Left lung (tissue), 10 donors: ENCODE results near the gene ENKD1. TPM values are rescaled to one million over a fixed set of nuclear protein-coding genes. Genes with fewer than 3 reads are reported as not detected.

Source experiments
- ATAC-seq: fragments of 200-7000 bp; cut with Tn5 transposase; one replicate; pipeline ENCODE4 v1.9.1; 2020; ENCODE audit warnings: moderate library complexity
- DNase-seq, 4 donors: peaks; one replicate each; pipeline ENCODE4 v3.0.0-alpha.2; 2013 to 2020
- H3K27ac ChIP-seq, 2 donors: fragments of 200-600 bp; sonication (generic) in 1 of 2; one replicate each; pipeline versions ENCODE4 v1.5.0 to v1.8.0; 2020 to 2021
- H3K27me3 ChIP-seq, 2 donors: fragments of 200-600 bp; sonication (generic) in 1 of 2; one replicate each; pipeline versions ENCODE4 v1.5.0 to v1.8.0; 2020 to 2021
- H3K36me3 ChIP-seq, 2 donors: fragments of 200-600 bp; sonication (generic) in 1 of 2; one replicate each; pipeline versions ENCODE4 v1.5.0 to v1.8.0; 2020 to 2021
- H3K4me1 ChIP-seq, 2 donors: fragments of 200-600 bp; one replicate each; pipeline ENCODE4 v1.8.0; 2021
- H3K4me3 ChIP-seq, 2 donors: fragments of 200-600 bp; sonication (generic) in 1 of 2; one replicate each; pipeline versions ENCODE4 v1.5.0 to v1.8.0; 2020 to 2021; ENCODE audit warnings: mild to moderate bottlenecking in 1 of 2
- H3K9me3 ChIP-seq, 2 donors: fragments of 200-600 bp; sonication (generic) in 1 of 2; one replicate each; pipeline versions ENCODE4 v1.5.0 to v1.8.0; 2020 to 2021
- CTCF ChIP-seq, 2 donors: fragments of 200-600 bp; sonication (generic) in 1 of 2; IDR thresholded peaks; one replicate each; pipeline versions ENCODE4 v1.5.0 to v1.8.0; 2021; ENCODE audit warnings: antibody characterized with exemption in 2 of 2
- intact Hi-C, 2 donors: fragments of 100-400 bp; cut with DNase I; formaldehyde crosslinking; loops; one replicate each; pipeline versions ENCODE4 v1.11.2 to v1.14.2; 2022
- polyA plus RNA-seq, 6 donors: library from polyadenylated mRNA; unstranded; fragments of 120-200 nt; gene quantifications; one replicate each; pipeline ENCODE4 v1.2.1, GENCODE V29; 2013; ENCODE audit not compliant: insufficient read length in 6 of 6
- total RNA-seq, 2 donors: library from RNA; stranded (reverse); fragmentation: NEBNext Ultra II Directional; extraction: Animal tissue kit (Norgen Biotek cat#: 25700); gene quantifications; one replicate each; pipeline ENCODE4 v1.2.1, GENCODE V29; 2021
- donor health status: DM: no; HTN: yes; CAD: no.
- donor health status: DM: no; HTN: no; CAD: no.

Gene ENKD1
- total and polyA plus RNA-seq, 8 donors, result 11.2 to 26.0 (median 22.0) TPM

GRCh38 chr16:67673712-67674580, 7.4 kb upstream of the ENKD1 start:
- H3K4me1 ChIP-seq, result peaks cover 27 to 56% of the 10 kb centered on the region in 2 donors
- peak overlapping the region; percentile 77 to 86 for H3K27ac ChIP-seq
- intact Hi-C loops, result loop anchor here in 1 of 2 donors (10.0 kb wide), 2 partner anchors 151 to 251 kb away; no protein-coding TSS in a partner anchor
- peak; percentile 49 for ATAC-seq
- no peak for TF ChIP-seq CTCF (IDR thresholded peaks at IDR 0.05)
- no peak overlapping the region for H3K4me3 ChIP-seq
- DNase-seq, result peak in 3 of 4 donors; percentile 61 to 85 (median 84)
- H3K36me3 ChIP-seq, result peaks cover 0 to 17% of the 10 kb centered on the region in 2 donors
- H3K9me3 ChIP-seq, result no peaks in the 10 kb centered on the region
- no peaks in the 10 kb centered on the region for H3K27me3 ChIP-seq

- Histone ChIP-seq H3K27me3 (no peaks in the 10 kb centered on the region), H3K4me3 (no peak overlapping the region), H3K9me3 (no peaks in the 10 kb centered on the region), H3K4me1 (peaks cover 28 to 62% of the 10 kb centered on the region in 2 donors), H3K36me3 (peaks cover 0 to 17% of the 10 kb centered on the region in 2 donors), H3K27ac (peak overlapping the region; percentile 77 to 86)
- peak; percentile 75 to 85 for TF ChIP-seq CTCF (IDR thresholded peaks at IDR 0.05)
- intact Hi-C loops, result loop anchor here in 1 of 2 donors (10.0 kb wide), 2 partner anchors 152 to 252 kb away; no protein-coding TSS in a partner anchor
- peak in 3 of 4 donors; percentile 65 to 81 (median 75) for DNase-seq
- peak; percentile 74 for ATAC-seq
Observed at GRCh38 chr16:67672739-67673662, 6.5 kb upstream of the ENKD1 start.

- ATAC-seq (peak; percentile 62), DNase-seq (peak in 2 of 4 donors; percentile 73 to 83)
- Histone ChIP-seq H3K9me3 (no peaks in the 10 kb centered on the region), H3K36me3 (peaks cover 0 to 11% of the 10 kb centered on the region in 2 donors), H3K27ac (peak overlapping the region in 1 of 2 donors; percentile 77), H3K4me1 (peaks cover 35 to 65% of the 10 kb centered on the region in 2 donors), H3K27me3 (no peaks in the 10 kb centered on the region), H3K4me3 (no peak overlapping the region)
- intact Hi-C loops, result loop anchor here in 1 of 2 donors (10.0 kb wide), 2 partner anchors 152 to 252 kb away; no protein-coding TSS in a partner anchor
- TF ChIP-seq CTCF (IDR thresholded peaks at IDR 0.05), result no peak
Observed at GRCh38 chr16:67672306-67672705, 5.8 kb upstream of the ENKD1 start.

- peak in 1 of 4 donors; percentile 35 for DNase-seq
- ATAC-seq, result no peak
- H3K27me3 ChIP-seq, result no peaks in the 10 kb centered on the region
- no peaks in the 10 kb centered on the region for H3K36me3 ChIP-seq
- H3K27ac ChIP-seq, result peak overlapping the region in 1 of 2 donors; percentile 91
- H3K4me1 ChIP-seq, result peaks cover 39 to 67% of the 10 kb centered on the region in 2 donors
- no peaks in the 10 kb centered on the region for H3K9me3 ChIP-seq
- H3K4me3 ChIP-seq, result no peak overlapping the region
- no peak for TF ChIP-seq CTCF (IDR thresholded peaks at IDR 0.05)
- intact Hi-C loops, result loop anchor here in 1 of 2 donors (5.0 to 10.0 kb wide), 3 partner anchors 107 to 255 kb away; partner anchors contain the start of gene CTCF
Observed at GRCh38 chr16:67669499-67670101, 3.0 kb upstream of the ENKD1 start.
